ENCODE results near the gene CENPT.
"Not testable (repeated sequence)": the region's sequence is repeated elsewhere in the genome, so short reads cannot be mapped to it uniquely, and the experiment has no call there.

CENPT gene

DNA sequence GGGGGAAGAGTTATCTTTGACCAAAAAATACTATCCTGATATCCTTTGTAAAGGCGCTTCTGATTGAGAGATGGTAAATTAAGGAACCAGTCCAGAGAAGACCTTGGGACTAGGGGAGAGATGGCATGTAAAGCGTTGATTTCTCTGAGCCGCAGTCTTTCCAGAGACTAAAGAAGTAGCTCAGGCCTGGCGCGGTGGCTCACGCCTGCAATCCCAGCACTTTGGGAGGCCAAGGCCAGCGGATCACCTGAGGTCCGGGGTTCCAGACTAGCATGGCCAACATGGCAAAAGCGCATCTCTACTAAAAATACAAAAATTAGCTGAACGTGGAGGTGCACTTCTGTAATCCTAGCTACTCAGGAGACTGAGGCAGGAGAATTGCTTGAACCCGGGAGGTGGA lies 625 bp upstream of the CENPT start:
- Histone ChIP-seq H3K9me3 (ENCODE audit: control insufficient read depth, insufficient read depth, low read length) (no peaks in the 10 kb centered on the region), H3K36me3 (ENCODE audit: insufficient read depth, low read length) (0 out of 2 replicates have a peak, but pooled peaks cover 4% of the 10 kb centered on the region), H3K4me1 (ENCODE audit: insufficient read depth, low read length) (peaks cover 21% of the 10 kb centered on the region), H3K9ac (ENCODE audit: low read depth, low read length) (peak overlapping the region; percentile 97)

DNA sequence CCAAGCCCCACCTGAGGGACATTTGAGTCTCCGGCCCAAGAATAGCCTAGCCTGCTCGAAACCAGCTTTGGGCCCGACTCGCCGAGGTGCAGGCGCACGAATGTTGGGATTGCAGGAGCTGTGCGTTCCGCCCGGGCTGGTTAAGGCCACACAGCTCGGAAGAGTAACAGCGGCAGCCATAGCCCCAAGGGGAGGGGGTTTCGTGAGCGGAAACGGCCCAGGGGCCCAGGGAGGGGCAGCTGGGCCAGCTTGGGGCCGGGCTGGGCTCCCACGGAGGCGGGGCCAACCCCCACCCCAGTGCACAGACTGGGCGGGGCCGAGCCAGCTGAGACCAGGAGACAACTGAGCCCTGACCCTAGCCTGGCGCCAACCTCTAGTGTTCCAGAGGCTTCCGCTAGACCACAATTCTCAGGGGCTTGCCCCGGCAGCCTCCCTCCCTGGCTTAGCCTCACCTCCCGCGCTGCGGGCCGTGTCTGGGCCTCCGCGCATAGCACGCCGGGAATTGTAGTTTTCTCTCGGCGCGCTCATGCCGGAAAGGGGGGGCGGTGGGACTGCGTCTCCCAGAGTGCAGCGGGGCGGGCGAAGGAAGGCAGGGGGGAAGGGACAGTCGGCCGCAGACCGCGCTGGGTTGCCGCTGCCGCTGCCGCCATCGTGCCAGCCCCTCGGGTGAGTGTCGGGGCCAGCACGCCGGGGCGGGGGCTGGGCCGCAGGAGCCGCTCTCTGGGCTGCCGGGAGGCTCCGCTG lies 1.0 kb downstream of the CENPT start, which contains the start of gene NUTF2:
NUTF2 (plus strand) TSS at position 614 of the 744 bp plus-strand sequence. CDS start 18,198 bp downstream, outside the sequence.
- Histone ChIP-seq H3K9ac (ENCODE audit: low read depth, low read length) (peak within 1 kb of the TSS; percentile 97), H3K36me3 (ENCODE audit: insufficient read depth, low read length) (0 out of 2 replicates have a peak, but pooled peaks cover 4% of the 10 kb centered on the region), H3K9me3 (ENCODE audit: control insufficient read depth, insufficient read depth, low read length) (no peaks in the 10 kb centered on the region), H3K4me1 (ENCODE audit: insufficient read depth, low read length) (peaks cover 21% of the 10 kb centered on the region)

DNA sequence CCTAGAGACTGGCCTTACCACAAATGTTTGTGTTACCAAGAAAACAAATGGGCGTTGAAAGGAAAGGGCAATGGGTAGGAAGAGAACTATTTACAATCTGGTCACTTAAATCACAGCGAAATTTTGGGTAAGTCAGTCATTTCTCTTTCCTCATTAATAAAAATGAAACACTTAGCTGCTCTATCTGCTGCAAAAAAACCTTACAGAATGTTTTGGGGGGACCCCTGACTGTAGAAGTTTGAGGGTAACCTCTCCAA lies 1.5 kb downstream of the CENPT start:
- Histone ChIP-seq H3K4me1 (ENCODE audit: insufficient read depth, low read length) (peaks cover 21% of the 10 kb centered on the region), H3K9me3 (ENCODE audit: control insufficient read depth, insufficient read depth, low read length) (no peaks in the 10 kb centered on the region), H3K36me3 (ENCODE audit: insufficient read depth, low read length) (0 out of 2 replicates have a peak, but pooled peaks cover 4% of the 10 kb centered on the region), H3K9ac (ENCODE audit: low read depth, low read length) (peak overlapping the region; percentile 97)

DNA sequence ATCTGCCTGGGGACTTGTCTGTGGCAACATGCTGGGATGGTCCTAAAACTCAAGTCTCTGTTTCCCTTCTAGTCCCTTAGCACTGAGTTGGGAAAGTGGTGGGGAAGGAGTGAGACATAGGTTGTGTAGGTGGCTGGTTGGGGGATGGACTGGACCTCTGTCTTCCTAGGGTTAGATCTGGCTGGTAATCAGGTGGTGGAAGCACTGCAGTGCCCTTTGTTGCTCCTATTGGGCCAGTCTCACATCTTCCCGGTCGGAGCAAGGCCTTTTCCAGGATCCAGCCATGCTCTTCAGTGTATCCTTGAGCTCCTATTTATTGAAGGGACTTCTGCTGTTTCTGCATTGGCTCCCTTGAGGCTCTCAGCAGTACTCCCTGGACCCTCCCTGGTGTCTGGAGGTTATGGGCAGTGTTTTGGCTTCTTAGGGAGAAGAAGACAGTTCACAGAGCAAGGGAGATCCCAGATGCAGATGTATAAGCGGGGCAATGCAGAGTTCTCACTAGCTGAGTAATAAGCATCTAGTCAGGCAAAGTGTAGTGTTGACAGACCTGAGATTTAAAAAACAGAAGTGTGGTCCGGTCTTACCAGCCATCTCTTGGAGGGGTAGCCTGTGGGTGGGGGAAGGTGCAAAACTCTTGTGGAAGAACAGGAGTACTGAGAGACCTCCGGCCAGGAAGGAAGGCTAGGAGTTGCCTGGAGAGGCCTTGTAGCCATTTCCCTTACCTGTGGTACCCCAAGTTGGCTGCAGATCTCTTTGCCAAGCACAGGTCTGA lies 2.0 kb downstream of the CENPT start:
- peak overlapping the region; percentile 97 for H3K9ac ChIP-seq (ENCODE audit: low read depth, low read length)
- no peaks in the 10 kb centered on the region for H3K9me3 ChIP-seq (ENCODE audit: control insufficient read depth, insufficient read depth, low read length)
- 0 out of 2 replicates have a peak, but pooled peaks cover 4% of the 10 kb centered on the region for H3K36me3 ChIP-seq (ENCODE audit: insufficient read depth, low read length)
- peaks cover 21% of the 10 kb centered on the region for H3K4me1 ChIP-seq (ENCODE audit: insufficient read depth, low read length)

DNA sequence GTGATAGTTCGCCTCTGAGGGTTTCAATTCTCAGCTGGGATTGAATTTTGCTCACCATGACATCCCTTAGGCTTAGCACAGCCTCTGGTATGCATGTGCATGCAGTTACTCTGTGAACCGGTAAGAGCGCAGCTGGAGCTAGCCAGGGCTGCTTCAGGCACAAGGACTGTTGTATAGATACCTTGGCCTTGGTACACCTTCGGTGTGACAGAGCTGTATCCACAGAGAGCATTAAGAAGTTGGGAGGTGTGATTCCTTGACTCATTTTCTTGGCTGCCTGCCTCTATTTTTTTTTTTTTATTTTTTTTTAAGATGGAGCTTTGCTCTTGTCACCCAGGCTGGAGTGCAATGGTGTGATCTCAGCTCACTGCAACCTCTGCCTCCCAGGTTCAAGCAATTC lies 3.0 kb downstream of the CENPT start:
- H3K9ac ChIP-seq (ENCODE audit: low read depth, low read length) = peak overlapping the region; percentile 11; the same call in 1 of the 2 replicates
- H3K9me3 ChIP-seq (ENCODE audit: control insufficient read depth, insufficient read depth, low read length) = no peaks in the 10 kb centered on the region
- H3K36me3 ChIP-seq (ENCODE audit: insufficient read depth, low read length) = 0 out of 2 replicates have a peak, but pooled peaks cover 4% of the 10 kb centered on the region
- peaks cover 21% of the 10 kb centered on the region for H3K4me1 ChIP-seq (ENCODE audit: insufficient read depth, low read length)

DNA sequence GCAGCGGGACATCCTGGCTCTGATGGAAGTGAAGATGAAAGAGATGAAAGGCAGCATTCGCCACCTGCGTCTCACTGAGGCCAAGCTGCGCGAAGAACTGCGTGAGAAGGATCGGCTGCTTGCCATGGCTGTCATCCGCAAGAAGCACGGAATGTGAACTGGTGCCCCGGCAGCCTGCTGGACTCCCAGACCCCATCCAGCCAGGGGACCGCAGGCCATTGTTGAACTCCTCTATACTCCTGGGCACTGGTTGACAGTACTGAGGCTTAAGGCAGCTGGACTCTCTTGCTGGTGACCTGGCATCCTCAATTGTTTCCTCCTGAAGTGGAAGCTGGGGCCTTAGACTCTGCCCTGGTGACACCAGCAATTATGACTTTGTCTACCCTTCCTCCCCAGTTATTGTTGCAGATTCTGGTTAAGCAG lies 4.1 kb downstream of the CENPT start:
- no peaks in the 10 kb centered on the region for H3K9me3 ChIP-seq (ENCODE audit: control insufficient read depth, insufficient read depth, low read length)
- no peaks in the 10 kb centered on the region for H3K36me3 ChIP-seq (ENCODE audit: insufficient read depth, low read length)
- H3K9ac ChIP-seq (ENCODE audit: low read depth, low read length) = peak overlapping the region; percentile 94; the same call in 1 of the 2 replicates
- H3K4me1 ChIP-seq (ENCODE audit: insufficient read depth, low read length) = peaks cover 21% of the 10 kb centered on the region

DNA sequence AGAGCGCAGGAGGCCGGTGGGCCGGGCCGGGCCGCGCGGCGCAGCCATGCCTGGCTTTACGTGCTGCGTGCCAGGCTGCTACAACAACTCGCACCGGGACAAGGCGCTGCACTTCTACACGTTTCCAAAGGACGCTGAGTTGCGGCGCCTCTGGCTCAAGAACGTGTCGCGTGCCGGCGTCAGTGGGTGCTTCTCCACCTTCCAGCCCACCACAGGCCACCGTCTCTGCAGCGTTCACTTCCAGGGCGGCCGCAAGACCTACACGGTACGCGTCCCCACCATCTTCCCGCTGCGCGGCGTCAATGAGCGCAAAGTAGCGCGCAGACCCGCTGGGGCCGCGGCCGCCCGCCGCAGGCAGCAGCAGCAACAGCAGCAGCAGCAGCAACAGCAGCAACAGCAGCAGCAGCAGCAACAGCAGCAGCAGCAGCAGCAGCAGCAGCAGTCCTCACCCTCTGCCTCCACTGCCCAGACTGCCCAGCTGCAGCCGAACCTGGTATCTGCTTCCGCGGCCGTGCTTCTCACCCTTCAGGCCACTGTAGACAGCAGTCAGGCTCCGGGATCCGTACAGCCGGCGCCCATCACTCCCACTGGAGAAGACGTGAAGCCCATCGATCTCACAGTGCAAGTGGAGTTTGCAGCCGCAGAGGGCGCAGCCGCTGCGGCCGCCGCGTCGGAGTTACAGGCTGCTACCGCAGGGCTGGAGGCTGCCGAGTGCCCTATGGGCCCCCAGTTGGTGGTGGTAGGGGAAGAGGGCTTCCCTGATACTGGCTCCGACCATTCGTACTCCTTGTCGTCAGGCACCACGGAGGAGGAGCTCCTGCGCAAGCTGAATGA lies 4.8 kb downstream of the CENPT start:
- Histone ChIP-seq H3K4me1 (ENCODE audit: insufficient read depth, low read length) (peaks cover 21% of the 10 kb centered on the region), H3K9me3 (ENCODE audit: control insufficient read depth, insufficient read depth, low read length) (no peaks in the 10 kb centered on the region), H3K9ac (ENCODE audit: low read depth, low read length) (peak overlapping the region; percentile 94), H3K36me3 (ENCODE audit: insufficient read depth, low read length) (no peaks in the 10 kb centered on the region)

DNA sequence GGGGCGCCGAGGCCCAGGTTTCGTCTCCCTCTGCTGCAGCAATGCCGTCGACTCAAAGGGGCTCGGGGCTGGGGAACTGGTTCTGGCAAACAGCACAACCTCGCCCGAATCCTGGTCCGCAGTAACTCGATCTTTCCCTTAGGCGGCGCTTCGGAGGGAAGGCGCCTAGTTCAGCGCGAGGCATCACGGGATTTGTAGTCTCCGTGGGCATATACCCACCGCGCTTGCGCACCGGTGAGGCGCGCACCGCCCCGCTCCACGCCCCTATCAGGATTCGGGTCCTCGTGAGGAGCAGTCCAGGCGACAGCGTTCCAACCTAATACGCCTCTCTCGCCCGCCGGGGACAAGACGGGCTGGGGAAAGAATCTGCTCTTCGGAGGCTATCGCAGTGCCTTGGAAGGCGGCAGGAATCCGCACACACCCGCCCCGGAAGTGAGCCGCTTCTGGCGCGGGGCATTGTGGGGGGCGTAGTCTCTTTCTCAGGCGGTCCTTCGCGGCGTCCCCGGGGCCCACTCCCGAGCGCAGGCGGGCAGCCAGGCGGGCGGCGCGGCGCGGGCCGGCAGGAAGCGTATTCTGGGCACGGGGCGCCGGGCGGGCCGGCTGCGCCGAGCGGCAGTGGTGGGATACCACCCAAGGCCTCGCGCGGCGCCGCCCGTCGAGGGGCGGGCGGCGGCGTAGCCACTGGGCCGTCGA lies 5.5 kb downstream of the CENPT start, which contains the start of gene THAP11:
THAP11 (plus strand) TSS at position 505 of the 693 bp plus-strand sequence. CDS start 235 bp downstream, outside the sequence.
- Histone ChIP-seq H3K9me3 (ENCODE audit: control insufficient read depth, insufficient read depth, low read length) (no peaks in the 10 kb centered on the region), H3K36me3 (ENCODE audit: insufficient read depth, low read length) (no peaks in the 10 kb centered on the region), H3K4me1 (ENCODE audit: insufficient read depth, low read length) (peaks cover 21% of the 10 kb centered on the region), H3K9ac (ENCODE audit: low read depth, low read length) (peak within 1 kb of the TSS; percentile 94)

DNA sequence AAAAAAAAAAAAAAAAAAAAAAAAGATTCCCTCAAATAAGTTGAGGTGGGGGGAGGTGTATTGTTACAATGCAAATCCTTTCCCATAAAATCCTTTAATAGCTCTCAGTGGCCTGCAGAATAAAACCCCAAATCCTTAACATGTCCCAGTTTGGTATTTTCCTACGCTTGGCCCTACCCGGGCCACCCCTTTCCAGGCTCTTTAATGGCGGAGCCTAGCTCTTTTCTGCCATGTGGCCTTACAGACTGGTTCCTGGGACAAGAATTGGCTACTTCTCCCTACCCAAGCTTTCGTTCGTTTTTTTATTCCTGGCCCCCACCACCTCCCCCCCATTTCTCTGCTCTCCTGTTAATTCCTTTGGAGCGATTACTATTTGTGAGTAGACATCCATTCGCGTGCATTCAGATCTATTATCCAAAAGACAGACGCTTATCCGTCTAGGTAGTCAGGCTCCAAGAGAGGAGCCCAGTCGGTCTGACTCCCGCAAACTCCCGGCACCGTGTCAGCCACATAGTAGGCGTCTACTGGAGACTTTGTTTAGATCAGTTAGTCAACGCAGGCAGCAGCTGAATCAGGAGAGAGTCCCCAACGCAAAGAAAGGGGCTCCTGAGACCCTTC lies 6.2 kb downstream of the CENPT start:
- no peaks in the 10 kb centered on the region for H3K9me3 ChIP-seq (ENCODE audit: control insufficient read depth, insufficient read depth, low read length)
- peak overlapping the region; percentile 94 for H3K9ac ChIP-seq (ENCODE audit: low read depth, low read length)
- peaks cover 21% of the 10 kb centered on the region for H3K4me1 ChIP-seq (ENCODE audit: insufficient read depth, low read length)
- H3K36me3 ChIP-seq (ENCODE audit: insufficient read depth, low read length) = no peaks in the 10 kb centered on the region

DNA sequence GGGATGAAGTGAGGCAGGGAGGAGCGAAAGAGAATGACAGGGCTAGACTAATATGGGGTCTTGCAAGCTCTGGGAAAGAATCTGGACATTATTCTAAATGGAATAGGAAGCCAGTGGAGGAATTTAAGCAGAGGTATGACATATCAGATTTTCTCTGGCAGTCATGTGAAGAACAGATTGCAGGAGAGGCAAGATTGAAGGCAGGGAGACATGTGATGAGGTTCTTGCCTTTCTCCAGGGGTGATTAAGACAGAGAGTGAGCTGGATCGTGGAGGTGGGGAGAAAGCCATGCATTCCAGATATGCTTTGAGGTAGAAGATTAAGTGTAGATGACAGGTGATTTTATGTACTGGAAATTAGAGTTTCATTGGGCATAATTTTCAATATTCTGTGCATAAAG lies 9.7 kb downstream of the CENPT start:
- H3K9me3 ChIP-seq (ENCODE audit: control insufficient read depth, insufficient read depth, low read length) = no peaks in the 10 kb centered on the region
- no peaks in the 10 kb centered on the region for H3K4me1 ChIP-seq (ENCODE audit: insufficient read depth, low read length)
- H3K36me3 ChIP-seq (ENCODE audit: insufficient read depth, low read length) = no peaks in the 10 kb centered on the region

DNA sequence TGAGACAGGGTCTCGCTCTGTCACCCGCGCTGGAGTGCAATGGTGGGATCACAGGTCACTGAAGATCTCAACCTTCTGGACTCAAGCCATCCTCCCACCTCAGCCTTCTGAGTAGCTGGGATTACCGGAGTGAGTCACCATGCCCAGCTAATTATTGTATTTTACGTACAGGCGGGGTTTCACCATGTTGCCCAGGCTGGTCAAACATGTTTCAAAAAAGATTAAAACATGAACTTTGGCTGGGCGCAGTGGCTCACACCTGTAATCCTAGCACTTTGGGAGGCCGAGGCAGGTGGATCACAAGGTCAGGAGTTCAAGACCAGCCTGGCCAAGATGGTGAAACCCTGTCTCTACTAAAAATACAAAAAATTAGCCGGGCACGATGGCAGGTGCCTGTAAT lies 10.3 kb downstream of the CENPT start:
- H3K9me3 ChIP-seq (ENCODE audit: control insufficient read depth, insufficient read depth, low read length); H3K36me3 ChIP-seq (ENCODE audit: insufficient read depth, low read length); H3K4me1 ChIP-seq (ENCODE audit: insufficient read depth, low read length); H3K9ac ChIP-seq (ENCODE audit: low read depth, low read length): not testable (repeated sequence)

More for the DNA sequence above, 9.7 kb downstream of the CENPT start:
- no peak overlapping the region for H3K9ac ChIP-seq (ENCODE audit: low read depth, low read length)

DNA sequence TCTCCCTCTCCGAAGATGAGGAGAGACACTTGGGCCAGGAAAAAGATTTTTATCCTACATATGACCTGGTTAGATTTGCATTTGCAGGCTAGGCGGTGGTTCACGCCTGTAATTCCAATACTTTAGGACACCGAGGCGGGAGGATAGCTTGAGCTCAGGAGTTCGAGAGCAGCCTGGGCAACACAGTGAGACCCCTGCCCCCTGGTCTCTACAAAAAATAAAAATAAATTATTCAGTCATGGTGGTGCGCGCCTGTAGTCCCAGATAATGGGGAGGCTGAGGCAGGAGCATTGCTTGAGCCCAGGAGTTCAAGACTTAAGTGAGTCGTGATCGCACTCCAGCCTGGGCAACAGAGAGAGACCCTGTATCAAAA lies 13.3 kb downstream of the CENPT start:
- peak overlapping the region; percentile 79; the same call in 1 of the 2 replicates for H3K9ac ChIP-seq (ENCODE audit: low read depth, low read length)
- no peaks in the 10 kb centered on the region for H3K9me3 ChIP-seq (ENCODE audit: control insufficient read depth, insufficient read depth, low read length)
- H3K36me3 ChIP-seq (ENCODE audit: insufficient read depth, low read length) = peaks cover 5% of the 10 kb centered on the region
- H3K4me1 ChIP-seq (ENCODE audit: insufficient read depth, low read length) = 0 out of 2 replicates have a peak, but pooled peaks cover 3% of the 10 kb centered on the region

DNA sequence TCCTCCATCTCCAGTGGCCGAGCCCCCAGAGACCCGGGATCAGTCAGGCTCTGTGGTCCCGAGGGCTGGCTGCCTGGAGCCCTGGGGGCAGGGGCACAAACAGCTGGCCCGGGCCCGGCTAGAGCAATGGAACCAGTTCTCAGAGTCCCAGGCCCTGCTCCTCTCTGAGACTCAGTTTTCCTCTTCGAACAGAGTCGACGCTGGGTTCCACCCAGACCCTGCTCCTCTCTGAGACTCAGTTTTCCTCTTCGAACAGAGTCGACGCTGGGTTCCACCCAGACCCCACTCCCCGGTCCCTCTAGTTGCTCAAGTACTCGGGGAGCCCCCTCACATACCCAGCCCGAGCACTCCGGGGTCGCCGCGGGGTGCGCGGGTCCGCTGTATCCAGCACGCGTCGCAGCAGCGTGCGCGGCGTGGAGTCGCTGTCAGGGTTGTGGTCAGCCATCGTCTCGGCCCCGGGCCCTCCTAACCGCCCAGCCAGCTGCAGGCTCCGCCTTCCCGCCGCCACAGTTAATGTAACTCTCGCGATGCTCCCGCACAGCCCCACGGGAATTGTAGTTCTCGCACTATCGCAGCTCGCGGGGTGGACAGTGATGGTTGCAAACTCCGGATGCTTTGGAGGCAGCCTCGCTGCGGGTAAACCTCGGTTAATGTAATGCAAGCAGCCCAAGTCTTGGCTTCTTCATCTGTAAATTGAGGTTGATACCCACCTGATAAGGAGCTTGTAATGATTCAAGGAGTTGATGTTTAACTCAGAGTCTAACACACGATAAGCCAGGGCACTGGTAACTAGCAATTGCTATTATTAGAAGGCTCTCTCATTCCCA lies 13.9 kb downstream of the CENPT start:
- Histone ChIP-seq H3K36me3 (ENCODE audit: insufficient read depth, low read length) (peaks cover 5% of the 10 kb centered on the region), H3K9me3 (ENCODE audit: control insufficient read depth, insufficient read depth, low read length) (no peaks in the 10 kb centered on the region), H3K4me1 (ENCODE audit: insufficient read depth, low read length) (0 out of 2 replicates have a peak, but pooled peaks cover 3% of the 10 kb centered on the region), H3K9ac (ENCODE audit: low read depth, low read length) (peak overlapping the region; percentile 79)
